Mesenchymal stem cell (in vitro differentiated cells and primary cell): Measurements from ENCODE around the gene FNDC3B.

ENCODE experiments used
- DNase-seq: peaks from one replicate; pipeline ENCODE4 v3.0.0-alpha.2; 2013
- H2AFZ ChIP-seq: one replicate; pipeline ENCODE4 v1.6.1; 2013; ENCODE audit warnings: low read depth, mild to moderate bottlenecking, control low read depth, inconsistent platforms, low read length, moderate library complexity
- H2AK5ac ChIP-seq: 2 replicates; pipeline ENCODE4 v1.6.1; 2013; ENCODE audit warnings: low read length, moderate library complexity, mild to moderate bottlenecking, inconsistent platforms; ENCODE audit not compliant: severe bottlenecking
- H2BK120ac ChIP-seq: one replicate; pipeline ENCODE4 v1.6.1; 2013; ENCODE audit warnings: low read depth, mild to moderate bottlenecking, inconsistent platforms, low read length, moderate library complexity
- H2BK12ac ChIP-seq, 2 experiments: one replicate each; pipeline ENCODE4 v1.6.1; 2013; ENCODE audit warnings: inconsistent platforms in 2 of 2, low read length in 2 of 2, mild to moderate bottlenecking in 2 of 2, moderate library complexity in 2 of 2, control low read depth in 1 of 2
- H2BK15ac ChIP-seq: one replicate; pipeline ENCODE4 v1.6.1; 2013; ENCODE audit warnings: mild to moderate bottlenecking, low read depth, inconsistent platforms; ENCODE audit not compliant: poor library complexity, severe bottlenecking
- H2BK5ac ChIP-seq: 2 replicates; pipeline ENCODE4 v1.6.1; 2013; ENCODE audit warnings: low read depth, mild to moderate bottlenecking, low read length, control low read depth, inconsistent platforms; ENCODE audit not compliant: poor library complexity, severe bottlenecking
- H3K14ac ChIP-seq, 2 experiments: one replicate each; pipeline ENCODE4 v1.6.1; 2013; ENCODE audit warnings: inconsistent platforms in 2 of 2, low read length in 2 of 2, control low read depth in 1 of 2, mild to moderate bottlenecking in 1 of 2, moderate library complexity in 1 of 2
- H3K18ac ChIP-seq, 2 experiments: one replicate each; pipeline ENCODE4 v1.6.1; 2013; ENCODE audit warnings: inconsistent platforms in 2 of 2, low read length in 2 of 2, control low read depth in 1 of 2, low read depth in 1 of 2, mild to moderate bottlenecking in 1 of 2
- H3K23ac ChIP-seq, 2 experiments: one replicate each; pipeline ENCODE4 v1.6.1; 2013; ENCODE audit warnings: inconsistent platforms in 2 of 2, low read length in 2 of 2, mild to moderate bottlenecking in 2 of 2, moderate library complexity in 2 of 2, control low read depth in 1 of 2
- H3K27ac ChIP-seq: 2 replicates; pipeline ENCODE4 v1.5.1; 2013; ENCODE audit warnings: mild to moderate bottlenecking, moderate library complexity, low read length, control low read depth, inconsistent platforms; ENCODE audit not compliant: poor library complexity, severe bottlenecking
- H3K27me3 ChIP-seq, 2 experiments: 2 replicates each; pipeline versions ENCODE4 v1.6.1 to v1.7.0; 2013; ENCODE audit warnings: low read length in 2 of 2, mild to moderate bottlenecking in 2 of 2, moderate library complexity in 2 of 2, control low read depth in 1 of 2, inconsistent platforms in 1 of 2; ENCODE audit not compliant: control insufficient read depth in 1 of 2, insufficient read depth in 1 of 2
- H3K36me3 ChIP-seq, 2 experiments: 2 replicates each; pipeline versions ENCODE4 v1.6.1 to v1.7.0; 2013; ENCODE audit warnings: low read length in 2 of 2, control low read depth in 1 of 2, inconsistent platforms in 1 of 2, low read depth in 1 of 2, mild to moderate bottlenecking in 1 of 2; ENCODE audit not compliant: insufficient read depth in 2 of 2, control insufficient read depth in 1 of 2
- H3K4ac ChIP-seq, 2 experiments: one replicate each; pipeline ENCODE4 v1.6.1; 2013; ENCODE audit warnings: inconsistent platforms in 2 of 2, low read length in 2 of 2, mild to moderate bottlenecking in 2 of 2, moderate library complexity in 2 of 2, control low read depth in 1 of 2, low read depth in 1 of 2
- H3K4me1 ChIP-seq: 2 replicates; pipeline ENCODE4 v1.6.1; 2013; ENCODE audit warnings: low read depth, low read length, control low read depth; ENCODE audit not compliant: control insufficient read depth, insufficient read depth
- H3K4me2 ChIP-seq: 2 replicates; pipeline ENCODE4 v1.6.1; 2013; ENCODE audit warnings: low read length, mild to moderate bottlenecking, inconsistent platforms; ENCODE audit not compliant: poor library complexity, severe bottlenecking
- H3K4me3 ChIP-seq, 2 experiments: 2 replicates each; pipeline versions ENCODE4 v1.5.1 to v1.7.0; 2013; ENCODE audit warnings: low read length in 2 of 2, mild to moderate bottlenecking in 2 of 2, control low read depth in 1 of 2, low read depth in 1 of 2; ENCODE audit not compliant: insufficient read depth in 1 of 2
- H3K79me1 ChIP-seq: replicated peaks from 2 replicates; pipeline ENCODE4 v1.6.1; 2013; ENCODE audit warnings: mild to moderate bottlenecking, control low read depth, low read length, inconsistent platforms; ENCODE audit not compliant: poor library complexity, severe bottlenecking
- H3K9ac ChIP-seq: 2 replicates; pipeline ENCODE4 v1.7.0; 2013; ENCODE audit warnings: mild to moderate bottlenecking, low read length, moderate library complexity
- H3K9me3 ChIP-seq: 2 replicates; pipeline ENCODE4 v1.7.0; 2013; ENCODE audit warnings: mild to moderate bottlenecking, low read length; ENCODE audit not compliant: control insufficient read depth
- H4K8ac ChIP-seq: one replicate; pipeline ENCODE4 v1.6.1; 2013; ENCODE audit warnings: inconsistent platforms, mild to moderate bottlenecking, low read length, moderate library complexity
- H4K91ac ChIP-seq: one replicate; pipeline ENCODE4 v1.6.1; 2013; ENCODE audit warnings: mild to moderate bottlenecking, low read length, inconsistent platforms
- WGBS: methylation state at CpG from one replicate; pipeline ENCODE4 v1.1.7; 2013; ENCODE audit warnings: mixed read lengths; 5-methylcytosine and 5-hydroxymethylcytosine counted together

FNDC3B gene

GRCh38 chr3:172302203-172302602 is 262.8 kb downstream of the FNDC3B start:
- H3K79me1 ChIP-seq, result peaks cover 10% of the 10 kb centered on the region
- no peak overlapping the region for H3K14ac ChIP-seq
- no peak overlapping the region for H3K23ac ChIP-seq
- peaks cover 10 to 79% of the 10 kb centered on the region in 2 experiments for H3K36me3 ChIP-seq
- H2BK15ac ChIP-seq, result no peak overlapping the region
- DNase-seq, result no peak
- H2AFZ ChIP-seq, result no peak overlapping the region
- no peak overlapping the region for H3K27ac ChIP-seq
- H3K9me3 ChIP-seq, result no peaks in the 10 kb centered on the region
- H3K4me3 ChIP-seq, result no peak overlapping the region
- 93% methylated on average over 1 of the region's 2 CpGs for WGBS
- no peak overlapping the region for H3K18ac ChIP-seq
- peak overlapping the region; percentile 23 for H3K9ac ChIP-seq
- no peak overlapping the region for H2BK5ac ChIP-seq
- no peak overlapping the region for H4K91ac ChIP-seq
- H3K4ac ChIP-seq, result no peak overlapping the region
- H2AK5ac ChIP-seq, result no peak overlapping the region
- H3K27me3 ChIP-seq, result no peaks in the 10 kb centered on the region
- peaks cover under 1% of the 10 kb centered on the region for H3K4me1 ChIP-seq
- no peak overlapping the region for H3K4me2 ChIP-seq
- no peak overlapping the region for H2BK120ac ChIP-seq
- H4K8ac ChIP-seq, result no peak overlapping the region
- H2BK12ac ChIP-seq, result no peak overlapping the region

DNA sequence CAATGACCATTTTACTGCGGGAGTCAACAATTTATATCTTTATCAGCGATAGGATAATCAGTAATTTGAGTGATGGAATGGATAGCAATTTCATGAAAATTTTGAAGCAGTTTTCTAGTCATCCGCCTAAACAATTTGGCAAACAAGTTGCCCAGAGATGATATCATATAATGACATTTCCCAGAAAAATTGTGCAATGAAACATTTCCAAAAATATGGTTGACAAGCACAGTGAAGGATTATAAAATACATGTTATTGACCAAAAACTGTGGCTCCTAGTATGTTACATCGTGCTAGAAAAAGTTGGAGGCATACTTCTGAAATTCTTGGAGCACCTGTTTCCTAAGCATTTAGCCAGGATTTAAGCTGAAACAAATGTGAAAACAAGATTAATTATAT is 263.8 kb downstream of the FNDC3B start:
- H3K79me1 ChIP-seq, result peaks cover 10% of the 10 kb centered on the region
- H3K23ac ChIP-seq, result no peak overlapping the region
- H3K4me1 ChIP-seq, result peaks cover 3% of the 10 kb centered on the region
- no peak overlapping the region for H3K18ac ChIP-seq
- H4K8ac ChIP-seq, result no peak overlapping the region
- no peak overlapping the region for H2BK15ac ChIP-seq
- no peaks in the 10 kb centered on the region for H3K9me3 ChIP-seq
- no peak overlapping the region for H2AK5ac ChIP-seq
- no peak overlapping the region for H3K4ac ChIP-seq
- H3K4me3 ChIP-seq, result no peak overlapping the region
- H2BK12ac ChIP-seq, result no peak overlapping the region
- H3K14ac ChIP-seq, result no peak overlapping the region
- H3K36me3 ChIP-seq, result peaks cover 13 to 83% of the 10 kb centered on the region in 2 experiments
- no peak overlapping the region for H3K27ac ChIP-seq
- H2AFZ ChIP-seq, result no peak overlapping the region
- 93% methylated on average over 3 of the region's 4 CpGs for WGBS
- H3K9ac ChIP-seq, result no peak overlapping the region
- no peaks in the 10 kb centered on the region for H3K27me3 ChIP-seq
- no peak overlapping the region for H3K4me2 ChIP-seq
- no peak overlapping the region for H4K91ac ChIP-seq
- no peak overlapping the region for H2BK120ac ChIP-seq
- no peak for DNase-seq
- H2BK5ac ChIP-seq, result no peak overlapping the region

DNA sequence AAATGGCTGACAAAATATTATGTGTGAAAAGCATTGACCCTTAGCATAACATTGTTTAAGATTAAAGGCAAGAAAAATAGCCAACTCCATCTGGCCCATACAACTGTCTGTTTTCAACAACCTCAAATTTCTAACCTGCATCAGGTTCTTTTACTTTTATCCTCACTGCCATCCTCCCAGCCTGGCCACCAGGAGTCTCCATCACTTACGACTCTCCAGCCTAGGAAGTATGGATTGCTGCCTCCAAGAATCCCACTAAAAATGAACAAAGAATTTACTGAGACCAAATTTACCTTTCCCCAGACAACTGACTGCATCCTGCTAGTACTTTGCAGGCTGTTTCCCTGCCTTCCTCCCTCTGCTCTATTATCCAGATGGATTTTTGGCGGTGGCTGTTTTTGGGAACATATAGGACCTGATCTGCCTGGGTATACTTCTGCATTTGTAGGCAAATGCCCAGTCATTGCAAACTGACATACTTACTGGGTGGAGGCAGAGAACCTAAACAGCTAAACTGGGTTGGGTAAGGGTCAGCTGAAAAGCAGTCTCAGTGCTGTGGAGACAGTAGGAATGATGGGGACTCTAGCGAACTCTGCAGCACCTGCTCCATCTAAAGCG is 264.7 kb downstream of the FNDC3B start:
- Histone ChIP-seq H2AK5ac (no peak overlapping the region), H3K4me1 (peaks cover 3% of the 10 kb centered on the region), H4K91ac (no peak overlapping the region), H3K4me2 (no peak overlapping the region), H3K36me3 (peaks cover 15 to 83% of the 10 kb centered on the region in 2 experiments), H3K18ac (no peak overlapping the region), H2BK12ac (no peak overlapping the region), H3K27ac (peak overlapping the region; percentile 20), H3K9me3 (no peaks in the 10 kb centered on the region), H3K4me3 (no peak overlapping the region), H3K14ac (no peak overlapping the region), H3K79me1 (peaks cover 11% of the 10 kb centered on the region), H3K9ac (no peak overlapping the region), H2BK120ac (no peak overlapping the region), H2BK15ac (no peak overlapping the region), H2AFZ (no peak overlapping the region), H4K8ac (no peak overlapping the region), H2BK5ac (no peak overlapping the region), H3K23ac (no peak overlapping the region), H3K27me3 (no peaks in the 10 kb centered on the region), H3K4ac (no peak overlapping the region)
- 96% methylated on average over 4 of the region's 4 CpGs for WGBS
- DNase-seq, result no peak

DNA sequence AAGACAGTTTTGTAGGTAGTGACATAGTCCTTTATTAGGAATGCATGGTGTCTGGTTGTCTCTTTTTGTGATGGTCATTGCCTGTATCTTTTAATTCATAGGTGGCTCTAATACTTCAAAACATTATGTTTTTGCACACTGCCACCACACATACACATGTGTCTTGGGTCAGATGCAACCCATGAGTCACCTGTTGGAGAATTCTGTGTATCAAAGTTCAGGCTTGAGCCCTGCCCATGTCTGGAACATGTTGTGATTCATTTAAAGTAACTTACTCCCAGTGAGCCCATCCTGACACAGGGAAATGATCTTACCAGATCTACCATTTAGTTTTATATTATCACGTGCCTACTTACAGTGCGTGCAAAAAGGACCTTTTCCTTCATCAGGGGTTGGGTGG is 266.2 kb downstream of the FNDC3B start:
- Histone ChIP-seq H3K18ac (no peak overlapping the region), H2BK5ac (no peak overlapping the region), H2AFZ (no peak overlapping the region), H2BK15ac (no peak overlapping the region), H3K23ac (no peak overlapping the region), H3K27ac (no peak overlapping the region), H3K36me3 (peaks cover 23 to 83% of the 10 kb centered on the region in 2 experiments), H3K4ac (no peak overlapping the region), H3K4me3 (no peak overlapping the region), H4K8ac (no peak overlapping the region), H3K79me1 (peaks cover 16% of the 10 kb centered on the region), H2AK5ac (no peak overlapping the region), H3K4me2 (no peak overlapping the region), H4K91ac (no peak overlapping the region), H3K27me3 (no peaks in the 10 kb centered on the region), H3K14ac (no peak overlapping the region), H2BK12ac (no peak overlapping the region), H2BK120ac (no peak overlapping the region), H3K9ac (peak overlapping the region; percentile 27), H3K9me3 (no peaks in the 10 kb centered on the region), H3K4me1 (peaks cover 3% of the 10 kb centered on the region)
- DNase-seq, result peak; percentile 70
- WGBS, result 75% methylated on average over 2 of the region's 2 CpGs
